Choroid plexus epithelial cell (primary cell): Measurements from ENCODE around the gene CMIP.

Experiments used
- DNase-seq: peaks from one replicate; pipeline ENCODE4 v3.0.0-alpha.2; 2010; ENCODE audit warnings: low read depth
- H3K4me3 ChIP-seq: 2 replicates; pipeline ENCODE4 v1.5.1; 2011; ENCODE audit warnings: low read depth, mild to moderate bottlenecking, control low read depth, low read length, moderate library complexity
- CTCF ChIP-seq: conservative IDR thresholded peaks from 2 replicates; pipeline ENCODE4 v1.5.1; 2011; ENCODE audit warnings: low read depth, mild to moderate bottlenecking, control low read depth, inconsistent platforms, low read length, moderate library complexity

The CMIP gene

GRCh38 chr16:81435103-81435502 is 9.5 kb upstream of the CMIP start:
- no peak for DNase-seq
- TF ChIP-seq CTCF: no peak
- H3K4me3 ChIP-seq: no peak overlapping the region

DNA sequence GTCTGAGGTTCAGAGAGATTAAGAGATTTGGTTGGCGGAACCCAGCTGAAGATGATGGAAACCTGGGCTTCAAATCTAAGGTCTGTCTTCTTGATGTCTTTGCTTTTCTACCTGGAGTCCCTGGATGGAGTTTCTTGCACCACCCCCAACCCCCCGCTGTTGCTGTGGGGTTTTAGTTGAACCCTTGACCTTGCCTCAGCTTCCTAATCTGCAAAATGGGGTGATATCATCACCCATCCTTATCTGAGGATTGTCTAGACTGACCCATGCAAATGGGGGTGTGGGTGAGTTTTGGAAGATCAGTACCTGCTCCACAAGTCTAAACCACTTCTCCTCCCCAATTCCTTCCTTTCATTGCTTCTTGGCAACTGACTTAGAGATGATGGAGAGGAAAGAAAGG is 9.0 kb upstream of the CMIP start:
- no peak for DNase-seq
- no peak overlapping the region for H3K4me3 ChIP-seq
- TF ChIP-seq CTCF: no peak

GRCh38 chr16:81436386-81436785 is 8.2 kb upstream of the CMIP start:
- no peak for DNase-seq
- H3K4me3 ChIP-seq: no peak overlapping the region
- TF ChIP-seq CTCF: no peak

- no peak for TF ChIP-seq CTCF
- no peak overlapping the region for H3K4me3 ChIP-seq
- no peak for DNase-seq
These were observed 6.7 kb upstream of the CMIP start for GRCh38 chr16:81437865-81438264.

DNA sequence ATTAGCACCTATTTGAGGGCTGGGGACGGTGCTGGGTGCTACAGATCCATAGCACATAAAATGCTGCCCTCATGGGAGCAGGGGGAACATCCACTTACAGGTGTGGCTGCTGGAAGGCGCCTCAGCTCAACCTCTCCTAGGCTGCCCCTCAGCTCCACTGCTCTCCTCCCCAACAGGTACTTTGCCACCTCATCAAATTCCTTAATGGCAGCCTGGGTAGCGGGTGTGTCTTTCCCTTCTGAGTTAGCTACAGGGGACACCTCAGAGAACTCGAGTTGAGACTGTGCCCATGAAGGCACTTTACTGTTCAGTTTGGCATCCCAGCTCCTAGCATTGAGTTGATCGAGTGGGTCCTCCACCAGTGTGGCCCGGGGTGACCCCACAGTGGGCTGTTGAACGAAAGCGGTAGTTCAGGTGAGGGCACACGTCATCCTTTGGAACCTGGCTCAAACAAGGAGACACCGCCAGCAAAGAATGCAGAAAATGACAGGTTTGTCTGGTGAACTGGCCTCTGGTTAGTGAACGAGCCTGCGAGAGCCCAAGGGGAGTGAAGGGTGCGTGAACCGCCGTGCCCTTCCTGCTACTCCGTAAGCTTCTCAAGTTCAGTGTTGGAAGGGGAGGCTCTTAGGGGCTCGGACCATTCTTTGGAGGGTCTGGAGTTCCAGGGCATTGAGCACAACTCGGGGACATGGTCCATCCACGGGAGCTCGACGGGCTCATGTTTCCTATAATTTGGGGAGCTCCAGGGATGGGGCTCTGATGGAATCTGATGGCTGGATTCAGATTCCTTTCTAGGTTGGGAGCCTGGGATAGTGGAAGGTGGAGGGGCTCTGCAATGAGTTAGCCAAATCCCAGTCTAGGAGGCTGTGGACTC is 3.5 kb upstream of the CMIP start:
- no peak for DNase-seq
- no peak for TF ChIP-seq CTCF
- H3K4me3 ChIP-seq: no peak overlapping the region

DNA sequence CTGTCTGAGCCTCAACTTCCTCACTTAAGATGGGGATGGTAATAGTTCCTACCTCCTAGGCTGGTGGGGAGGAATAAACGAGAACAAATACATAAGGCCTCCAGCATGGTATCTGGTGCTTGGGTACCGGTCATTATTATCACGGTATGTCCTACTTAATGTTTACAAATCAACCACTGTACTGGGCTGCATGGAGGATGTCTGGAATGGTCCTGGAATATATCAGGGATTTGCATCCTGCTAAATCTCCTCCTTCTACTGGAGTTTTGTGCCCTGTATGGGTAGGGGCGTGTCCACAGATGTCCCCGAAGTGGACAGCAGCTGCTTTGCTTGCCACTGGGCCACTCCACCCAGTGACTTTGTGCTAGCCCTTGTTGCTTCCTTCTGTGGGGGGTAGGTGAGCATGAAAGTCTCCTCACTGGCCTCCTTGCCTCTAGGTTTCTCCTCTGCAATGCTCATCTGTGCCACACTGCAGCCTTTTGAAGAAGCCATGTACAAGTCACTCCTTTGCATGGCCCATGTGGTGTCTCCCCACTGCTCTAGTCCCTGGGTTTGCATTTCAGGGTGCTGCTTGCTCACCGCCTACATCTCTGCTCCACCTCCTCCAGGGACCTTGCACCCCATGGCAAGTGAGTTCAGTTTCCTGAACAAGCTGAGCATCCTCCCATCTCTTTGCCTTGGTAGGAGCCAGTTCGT is 2.2 kb upstream of the CMIP start:
- no peak for TF ChIP-seq CTCF
- no peak overlapping the region for H3K4me3 ChIP-seq
- DNase-seq: no peak
